DND-41 (cell line): ENCODE results near the gene TTC23.

Source experiments
- ATAC-seq: fragments of 200-7000 bp; cut with Tn5 transposase; 3 replicates; pipeline ENCODE4 v1.9.1; 2021; ENCODE audit warnings: low read depth; ENCODE audit not compliant: insufficient read depth
- DNase-seq: peaks from one replicate; pipeline ENCODE4 v3.0.0-alpha.2; 2020
- H2AFZ ChIP-seq: 2 replicates; pipeline ENCODE4 v1.6.0; 2012; ENCODE audit warnings: low read depth, low read length
- H3K27ac ChIP-seq: 2 replicates; pipeline ENCODE4 v1.5.1; 2012; ENCODE audit warnings: low read length, inconsistent platforms
- H3K27me3 ChIP-seq: fragments of 200-600 bp; sonication (generic); 2 replicates; pipeline ENCODE4 v1.6.0; 2012; ENCODE audit warnings: low read length, mild to moderate bottlenecking, inconsistent platforms; ENCODE audit not compliant: insufficient read depth, poor library complexity
- H3K36me3 ChIP-seq: 2 replicates; pipeline ENCODE4 v1.5.1; 2012; ENCODE audit warnings: low read length, inconsistent platforms; ENCODE audit not compliant: insufficient read depth
- H3K4me1 ChIP-seq: 2 replicates; pipeline ENCODE4 v1.5.1; 2012; ENCODE audit warnings: mild to moderate bottlenecking, low read length; ENCODE audit not compliant: insufficient read depth
- H3K4me2 ChIP-seq: 2 replicates; pipeline ENCODE4 v1.6.0; 2012; ENCODE audit warnings: mild to moderate bottlenecking, moderate library complexity, low read length, inconsistent platforms; ENCODE audit not compliant: insufficient read depth
- H3K4me3 ChIP-seq, 2 experiments: fragments of 200-600 bp in 1 of 2; shearing (Covaris generic) in 1 of 2; 2 replicates each; pipeline ENCODE4 v1.5.1; 2012 to 2016; ENCODE audit warnings: inconsistent platforms in 2 of 2, low read length in 2 of 2, mild to moderate bottlenecking in 2 of 2, low read depth in 1 of 2, moderate library complexity in 1 of 2
- H3K79me2 ChIP-seq: 2 replicates; pipeline ENCODE4 v1.6.0; 2012; ENCODE audit warnings: low read length, inconsistent platforms; ENCODE audit not compliant: insufficient read depth
- H3K9ac ChIP-seq: 2 replicates; pipeline ENCODE4 v1.6.0; 2012; ENCODE audit warnings: low read depth, mild to moderate bottlenecking, inconsistent platforms, low read length, moderate library complexity
- H3K9me3 ChIP-seq: 2 replicates; pipeline ENCODE4 v1.5.1; 2012; ENCODE audit warnings: low read length, moderate library complexity, mild to moderate bottlenecking, inconsistent platforms; ENCODE audit not compliant: insufficient read depth, severe bottlenecking
- H4K20me1 ChIP-seq: 2 replicates; pipeline ENCODE4 v1.6.0; 2012; ENCODE audit warnings: low read length; ENCODE audit not compliant: insufficient read depth
- CTCF ChIP-seq: IDR thresholded peaks from 2 replicates; pipeline ENCODE4 v1.5.1; 2012; ENCODE audit warnings: borderline replicate concordance, low read length, moderate library complexity, mild to moderate bottlenecking; ENCODE audit not compliant: poor library complexity, severe bottlenecking; ENCODE audit errors: extremely low read depth
- EZH2 ChIP-seq: IDR thresholded peaks from 3 replicates; pipeline ENCODE4 v1.6.1; 2012; ENCODE audit warnings: borderline replicate concordance, low read depth, mild to moderate bottlenecking, moderate library complexity, low read length, inconsistent platforms; ENCODE audit not compliant: severe bottlenecking

The TTC23 gene

GRCh38 chr15:99211926-99212325, 37.5 kb downstream of the TTC23 start:
- Histone ChIP-seq H4K20me1 (no peaks in the 10 kb centered on the region), H3K4me1 (no peaks in the 10 kb centered on the region), H2AFZ (no peak overlapping the region), H3K27me3 (no peaks in the 10 kb centered on the region), H3K27ac (no peak overlapping the region), H3K9ac (no peak overlapping the region), H3K79me2 (no peaks in the 10 kb centered on the region), H3K4me2 (no peak overlapping the region), H3K4me3 (no peak overlapping the region), H3K36me3 (peaks cover 7% of the 10 kb centered on the region; the same call in 1 of the 2 replicates), H3K9me3 (no peaks in the 10 kb centered on the region)
- DNase-seq (no peak), ATAC-seq (no peak)
- TF ChIP-seq CTCF (no peak), EZH2 (no peak)

GRCh38 chr15:99210334-99210733, 39.0 kb downstream of the TTC23 start:
- H3K9me3 ChIP-seq: no peaks in the 10 kb centered on the region

GRCh38 chr15:99209326-99209725, 40.1 kb downstream of the TTC23 start:
- Histone ChIP-seq H4K20me1 (no peaks in the 10 kb centered on the region), H3K9ac (no peak overlapping the region), H3K27ac (no peak overlapping the region), H3K36me3 (peaks cover 4% of the 10 kb centered on the region; the same call in 1 of the 2 replicates), H3K27me3 (no peaks in the 10 kb centered on the region), H3K9me3 (no peaks in the 10 kb centered on the region), H3K4me3 (no peak overlapping the region), H3K4me2 (no peak overlapping the region), H2AFZ (no peak overlapping the region), H3K4me1 (no peaks in the 10 kb centered on the region), H3K79me2 (no peaks in the 10 kb centered on the region)
- TF ChIP-seq EZH2: no peak
- TF ChIP-seq CTCF: no peak
- DNase-seq (no peak), ATAC-seq (no peak)

More at GRCh38 chr15:99210334-99210733, 39.0 kb downstream of the TTC23 start:
- no peaks in the 10 kb centered on the region for H3K4me1 ChIP-seq
- peaks cover 7% of the 10 kb centered on the region; the same call in 1 of the 2 replicates for H3K36me3 ChIP-seq
- DNase-seq: no peak
- H3K4me3 ChIP-seq: no peak overlapping the region
- no peak for TF ChIP-seq EZH2
- no peak for TF ChIP-seq CTCF
- ATAC-seq: no peak
- no peak overlapping the region for H3K9ac ChIP-seq
- H4K20me1 ChIP-seq: no peaks in the 10 kb centered on the region
- no peak overlapping the region for H3K27ac ChIP-seq
- H2AFZ ChIP-seq: no peak overlapping the region
- H3K4me2 ChIP-seq: no peak overlapping the region
- no peaks in the 10 kb centered on the region for H3K27me3 ChIP-seq
- no peaks in the 10 kb centered on the region for H3K79me2 ChIP-seq

- Histone ChIP-seq H3K36me3 (peaks cover 4% of the 10 kb centered on the region; the same call in 1 of the 2 replicates), H3K4me3 (no peak overlapping the region), H2AFZ (no peak overlapping the region), H3K27me3 (no peaks in the 10 kb centered on the region), H3K79me2 (no peaks in the 10 kb centered on the region), H3K27ac (no peak overlapping the region), H3K9ac (no peak overlapping the region), H3K9me3 (no peaks in the 10 kb centered on the region), H4K20me1 (no peaks in the 10 kb centered on the region), H3K4me1 (no peaks in the 10 kb centered on the region), H3K4me2 (no peak overlapping the region)
- TF ChIP-seq CTCF (no peak), EZH2 (no peak)
- DNase-seq (no peak), ATAC-seq (no peak)
Observed at GRCh38 chr15:99207672-99208071, 41.7 kb downstream of the TTC23 start.
